Fibroblast of gingiva (primary cell): ENCODE results near the gene PRDM5.

Experiments used
- DNase-seq: peaks from one replicate; pipeline ENCODE4 v3.0.0-alpha.2; 2011; ENCODE audit warnings: low read depth

The PRDM5 gene

GRCh38 chr4:120819805-120820437 lies 102.6 kb downstream of the PRDM5 start:
- DNase-seq: no peak

GRCh38 chr4:120816296-120816965 lies 106.1 kb downstream of the PRDM5 start:
- DNase-seq: no peak

GRCh38 chr4:120815361-120815760 lies 107.2 kb downstream of the PRDM5 start:
- DNase-seq: no peak

GRCh38 chr4:120814886-120815285 lies 107.6 kb downstream of the PRDM5 start:
- no peak for DNase-seq

GRCh38 chr4:120812216-120812615 lies 110.3 kb downstream of the PRDM5 start:
- no peak for DNase-seq

GRCh38 chr4:120809518-120809917 lies 113.0 kb downstream of the PRDM5 start:
- no peak for DNase-seq

GRCh38 chr4:120808475-120809141 lies 113.9 kb downstream of the PRDM5 start:
- DNase-seq: no peak

- peak; percentile 12 for DNase-seq
Measured at GRCh38 chr4:120801137-120801758, 121.3 kb downstream of the PRDM5 start.

- DNase-seq: no peak
Measured at GRCh38 chr4:120798570-120798969, 124.0 kb downstream of the PRDM5 start.

- DNase-seq: no peak
Measured at GRCh38 chr4:120796271-120796670, 126.3 kb downstream of the PRDM5 start.

- no peak for DNase-seq
Measured at GRCh38 chr4:120785202-120785601, 137.3 kb downstream of the PRDM5 start.

GRCh38 chr4:120777459-120777858 lies 145.1 kb downstream of the PRDM5 start:
- DNase-seq: no peak

GRCh38 chr4:120775431-120775830 lies 147.1 kb downstream of the PRDM5 start:
- no peak for DNase-seq

GRCh38 chr4:120773641-120774040 lies 148.9 kb downstream of the PRDM5 start:
- DNase-seq: no peak

- no peak for DNase-seq
Measured at GRCh38 chr4:120771907-120772306, 150.6 kb downstream of the PRDM5 start.

- no peak for DNase-seq
Measured at GRCh38 chr4:120770897-120771296, 151.6 kb downstream of the PRDM5 start.

- DNase-seq: peak; percentile 69
Measured at GRCh38 chr4:120769227-120769626, 153.3 kb downstream of the PRDM5 start.

- DNase-seq: no peak
Measured at GRCh38 chr4:120765260-120765680, 157.3 kb downstream of the PRDM5 start.

GRCh38 chr4:120763650-120764049 lies 158.9 kb downstream of the PRDM5 start:
- no peak for DNase-seq

- no peak for DNase-seq
Measured at GRCh38 chr4:120761070-120761469, 161.5 kb downstream of the PRDM5 start.

- DNase-seq: no peak
Measured at GRCh38 chr4:120760047-120760446, 162.5 kb downstream of the PRDM5 start.

GRCh38 chr4:120755864-120756263 lies 166.7 kb downstream of the PRDM5 start:
- no peak for DNase-seq

GRCh38 chr4:120754590-120754989 lies 167.9 kb downstream of the PRDM5 start:
- no peak for DNase-seq
